ENCODE results near the gene PHOX2B.

The PHOX2B gene

GRCh38 chr4:41748571-41749475 lies at the start of gene PHOX2B:
Gene PHOX2B (minus strand): TSS chr4:41748725. CDS start chr4:41748610, 115 bp downstream.
- no peak for DNase-seq (ENCODE audit: low read depth in 2 of 2)

- DNase-seq (ENCODE audit: low read depth in 2 of 2), result no peak
Measured at GRCh38 chr4:41797260-41797659, 48.7 kb upstream of the PHOX2B start.

- DNase-seq (ENCODE audit: low read depth in 2 of 2), result no peak
Measured at GRCh38 chr4:41796545-41797210, 48.2 kb upstream of the PHOX2B start.

GRCh38 chr4:41795796-41796385 lies 47.4 kb upstream of the PHOX2B start:
- DNase-seq (ENCODE audit: low read depth in 2 of 2), result no peak

GRCh38 chr4:41792166-41792565 lies 43.6 kb upstream of the PHOX2B start:
- no peak for DNase-seq (ENCODE audit: low read depth in 2 of 2)

- DNase-seq (ENCODE audit: low read depth in 2 of 2), result no peak
Measured at GRCh38 chr4:41791557-41791956, 43.0 kb upstream of the PHOX2B start.

GRCh38 chr4:41787931-41788330 lies 39.4 kb upstream of the PHOX2B start:
- DNase-seq (ENCODE audit: low read depth in 2 of 2), result no peak

- DNase-seq (ENCODE audit: low read depth in 2 of 2), result no peak
Measured at GRCh38 chr4:41785665-41786064, 37.1 kb upstream of the PHOX2B start.

- DNase-seq (ENCODE audit: low read depth in 2 of 2), result no peak
Measured at GRCh38 chr4:41784191-41784979, 35.9 kb upstream of the PHOX2B start.

GRCh38 chr4:41776466-41776865 lies 27.9 kb upstream of the PHOX2B start:
- no peak for DNase-seq (ENCODE audit: low read depth in 2 of 2)

GRCh38 chr4:41763729-41764128 lies 15.2 kb upstream of the PHOX2B start:
- DNase-seq (ENCODE audit: low read depth in 2 of 2), result no peak

GRCh38 chr4:41758884-41759283 lies 10.4 kb upstream of the PHOX2B start:
- no peak for DNase-seq (ENCODE audit: low read depth in 2 of 2)

GRCh38 chr4:41757521-41758156 lies 9.1 kb upstream of the PHOX2B start:
- DNase-seq (ENCODE audit: low read depth in 2 of 2), result no peak

GRCh38 chr4:41753942-41754341 lies 5.4 kb upstream of the PHOX2B start:
- no peak for DNase-seq (ENCODE audit: low read depth in 2 of 2)

- no peak for DNase-seq (ENCODE audit: low read depth in 2 of 2)
Measured at GRCh38 chr4:41752081-41752836, 3.7 kb upstream of the PHOX2B start.

- DNase-seq (ENCODE audit: low read depth in 2 of 2), result no peak
Measured at GRCh38 chr4:41751449-41752061, 3.0 kb upstream of the PHOX2B start.

- no peak for DNase-seq (ENCODE audit: low read depth in 2 of 2)
Measured at GRCh38 chr4:41750626-41751448, 2.3 kb upstream of the PHOX2B start.

GRCh38 chr4:41750121-41750625 lies 1.6 kb upstream of the PHOX2B start:
- DNase-seq (ENCODE audit: low read depth in 2 of 2), result no peak

GRCh38 chr4:41749631-41750039 lies 1.1 kb upstream of the PHOX2B start:
- DNase-seq (ENCODE audit: low read depth in 2 of 2), result no peak

All from stimulated activated CD8-positive, alpha-beta memory T cell treated with anti-CD3 and anti-CD28 coated beads, Interleukin-15, amount 100 ng/mL, for 4 hours (primary cell).